Measurements from ENCODE around the gene SRGAP1.

GRCh38 chr12:63855299-63855698, 10.8 kb downstream of the SRGAP1 start:
- TF ChIP-seq CTCF (conservative IDR thresholded peaks at IDR 0.05): no peak
- TF ChIP-seq ZFX (IDR thresholded peaks at IDR 0.05): no peak

Data from C4-2B (cell line).